ENCODE results near the gene PPP2R3A. TPM values are rescaled to one million over a fixed set of nuclear protein-coding genes. Genes with fewer than 3 reads are reported as not detected.

PPP2R3A gene
- total and polyA plus RNA-seq, 2 of the 4 experiments (the other 2 are of a cell fraction) = 11.3 to 37.3 TPM

GRCh38 chr3:136171097-136171542 is 205.6 kb downstream of the PPP2R3A start:
- Histone ChIP-seq H4K5ac (ENCODE audit: low read depth, low read length) (no peak overlapping the region), H3K23ac (ENCODE audit: low read depth, low read length) (0 out of 2 replicates have a peak overlapping the region, but pooled peaks have one; percentile 29), H3K14ac (replicated peaks; ENCODE audit: low read depth, low read length) (no peak overlapping the region), H4K20me1 (ENCODE audit: insufficient read depth, low read length) (peaks cover 98% of the 10 kb centered on the region), H3K36me3 (ENCODE audit: control insufficient read depth, insufficient read depth, low read length) (no peaks in the 10 kb centered on the region), H2BK5ac (ENCODE audit: low read depth, low read length, poor library complexity, severe bottlenecking) (no peak overlapping the region), H2BK15ac (ENCODE audit: low read depth, low read length) (no peak overlapping the region), H3K27ac (ENCODE audit: insufficient read depth, low read length) (no peak overlapping the region), H3K9ac (ENCODE audit: low read depth, low read length) (no peak overlapping the region), H3K4me1 (ENCODE audit: control insufficient read depth, insufficient read depth, low read length) (peaks cover 5% of the 10 kb centered on the region; the same call in 1 of the 2 replicates), H3K4ac (ENCODE audit: low read depth, low read length) (no peak overlapping the region), H3K4me2 (ENCODE audit: low read depth, low read length) (0 out of 2 replicates have a peak overlapping the region, but pooled peaks have one; percentile 31), H3K4me3 (ENCODE audit: insufficient read depth, low read depth, low read length) (no peak overlapping the region), H2BK20ac (ENCODE audit: low read depth, low read length) (no peak overlapping the region), H3K18ac (ENCODE audit: low read depth, low read length) (no peak overlapping the region), H3K56ac (ENCODE audit: extremely low read depth, insufficient read depth, low read length) (no peak overlapping the region), H2BK120ac (ENCODE audit: low read depth, low read length) (no peak overlapping the region), H3K27me3 (ENCODE audit: control insufficient read depth, insufficient read depth, low read length) (no peaks in the 10 kb centered on the region), H2AFZ (replicated peaks; ENCODE audit: low read length, poor library complexity) (no peak overlapping the region), H3K79me1 (ENCODE audit: low read depth in 1 of 2, low read length in 2 of 2) (peaks cover 0 to 47% of the 10 kb centered on the region in 2 experiments; a peak in 2 of 4 replicates), H2AK5ac (ENCODE audit: low read depth, low read length) (no peak overlapping the region), H3K9me1 (ENCODE audit: insufficient read depth, low read length) (peaks cover 2% of the 10 kb centered on the region; the same call in 1 of the 2 replicates), H2AK9ac (replicated peaks; ENCODE audit: low read depth, low read length, poor library complexity) (no peak overlapping the region), H4K91ac (ENCODE audit: insufficient read depth, low read depth, low read length) (no peak overlapping the region), H4K8ac (ENCODE audit: low read depth in 2 of 2, low read length in 2 of 2) (no peak overlapping the region), H3K9me3 (ENCODE audit: control insufficient read depth, insufficient read depth, low read length) (no peaks in the 10 kb centered on the region)
- no peak for TF ChIP-seq RFX5 (IDR thresholded peaks at IDR 0.05; ENCODE audit: low read depth, low read length)
- TF ChIP-seq NFE2L2 (IDR thresholded peaks at IDR 0.05; ENCODE audit: low read depth, low read length) = peak; percentile 75
- no TSS peak for BruUV-seq (replicated peaks)
- DNase-seq = peak; percentile 36
- WGBS, 2 experiments (ENCODE audit: extremely low coverage in 2 of 2, insufficient read length in 1 of 2) = no CpG with 5 or more reads among the region's 1 CpG
- in situ Hi-C loops (cut with MboI; ENCODE audit: low sequenced_read_pairs) = no loop called here
- peak; percentile 35; the same call in 1 of the 2 replicates for ATAC-seq (ENCODE audit: low read depth)
- CTCF ChIA-PET = interaction anchor here (1.4 kb wide), 1 partner anchor 10 kb away, joined by 4 read pairs; no protein-coding TSS in a partner anchor
- dilution Hi-C loops (cut with HindIII; ENCODE audit: low sequenced_read_pairs, unreplicated experiment) = no loop called here
- POLR2A ChIA-PET (ENCODE audit: unreplicated experiment) = no interaction called here
- intact Hi-C loops (cut with micrococcal nuclease) = no loop called here
